Naive thymus-derived CD8-positive, alpha-beta T cell (primary cell): Measurements from ENCODE around the gene TK2. TPM values are rescaled to one million over a fixed set of nuclear protein-coding genes. Genes with fewer than 3 reads are reported as not detected.

ENCODE experiments used
- ATAC-seq, 2 donors: fragments of 150-1000 bp; cut with Tn5 transposase in 1 of 2; sonication (Bioruptor Pico), chemical (Tn5 transposase) in 1 of 2; 1 replicate in 1 of 2; 2 replicates in 1 of 2; pipeline ENCODE4 v1.10.0; 2021; ENCODE audit warnings: mild to moderate bottlenecking in 2 of 2, moderate library complexity in 2 of 2
- POLR2A ChIA-PET: fragments of 350-600 bp; sonication (Branson Sonifier 250); formaldehyde crosslinking; loops from one replicate; lab custom pipeline; 2021; ENCODE audit warnings: antibody characterized with exemption; lab: Charles Lee
- DNase-seq, 10 donors: peaks; one replicate each; pipeline versions ENCODE4 v3.0.0 to v3.0.0-alpha.2; 2020 to 2022
- H3K27ac Mint-ChIP-seq, 10 donors: one replicate each; pipeline ENCODE4 v1.8.0; 2020 to 2022; ENCODE audit warnings: mild to moderate bottlenecking in 10 of 10, mixed read lengths in 10 of 10, moderate library complexity in 4 of 10, inconsistent platforms in 1 of 10
- H3K27me3 Mint-ChIP-seq, 5 donors: one replicate each; pipeline ENCODE4 v1.8.0; 2021 to 2022; ENCODE audit warnings: mixed read lengths in 5 of 5
- H3K36me3 Mint-ChIP-seq, 3 donors: one replicate each; pipeline ENCODE4 v1.8.0; 2020 to 2022; ENCODE audit warnings: mixed read lengths in 3 of 3, mild to moderate bottlenecking in 2 of 3, inconsistent platforms in 1 of 3
- H3K4me1 Mint-ChIP-seq, 4 donors: one replicate each; pipeline ENCODE4 v1.8.0; 2021 to 2022; ENCODE audit warnings: mixed read lengths in 4 of 4
- H3K4me3 Mint-ChIP-seq, 10 donors: one replicate each; pipeline ENCODE4 v1.8.0; 2020 to 2022; ENCODE audit warnings: mild to moderate bottlenecking in 10 of 10, mixed read lengths in 10 of 10, moderate library complexity in 6 of 10, inconsistent platforms in 1 of 10
- H3K9me3 Mint-ChIP-seq, 9 donors: one replicate each; pipeline ENCODE4 v1.8.0; 2020 to 2022; ENCODE audit warnings: mixed read lengths in 9 of 9, mild to moderate bottlenecking in 3 of 9, inconsistent platforms in 1 of 9, moderate library complexity in 1 of 9
- polyA plus RNA-seq, 3 donors: library from polyadenylated mRNA; unstranded; fragments of 300-500 nt; fragmentation: Illumina TruSeq; gene quantifications; one replicate each; pipeline ENCODE4 v1.2.3, GENCODE V29; 2021
- total RNA-seq, 8 experiments: library from RNA in 2 of 8; stranded (reverse) in 2 of 8; gene quantifications; one replicate each; pipeline ENCODE4 v1.2.3 and lab custom pipeline; 2021 to 2026

Gene TK2
- total and polyA plus RNA-seq, 5 experiments from 2014 or later: 1.9 to 8.7 (median 4.0) TPM

DNA sequence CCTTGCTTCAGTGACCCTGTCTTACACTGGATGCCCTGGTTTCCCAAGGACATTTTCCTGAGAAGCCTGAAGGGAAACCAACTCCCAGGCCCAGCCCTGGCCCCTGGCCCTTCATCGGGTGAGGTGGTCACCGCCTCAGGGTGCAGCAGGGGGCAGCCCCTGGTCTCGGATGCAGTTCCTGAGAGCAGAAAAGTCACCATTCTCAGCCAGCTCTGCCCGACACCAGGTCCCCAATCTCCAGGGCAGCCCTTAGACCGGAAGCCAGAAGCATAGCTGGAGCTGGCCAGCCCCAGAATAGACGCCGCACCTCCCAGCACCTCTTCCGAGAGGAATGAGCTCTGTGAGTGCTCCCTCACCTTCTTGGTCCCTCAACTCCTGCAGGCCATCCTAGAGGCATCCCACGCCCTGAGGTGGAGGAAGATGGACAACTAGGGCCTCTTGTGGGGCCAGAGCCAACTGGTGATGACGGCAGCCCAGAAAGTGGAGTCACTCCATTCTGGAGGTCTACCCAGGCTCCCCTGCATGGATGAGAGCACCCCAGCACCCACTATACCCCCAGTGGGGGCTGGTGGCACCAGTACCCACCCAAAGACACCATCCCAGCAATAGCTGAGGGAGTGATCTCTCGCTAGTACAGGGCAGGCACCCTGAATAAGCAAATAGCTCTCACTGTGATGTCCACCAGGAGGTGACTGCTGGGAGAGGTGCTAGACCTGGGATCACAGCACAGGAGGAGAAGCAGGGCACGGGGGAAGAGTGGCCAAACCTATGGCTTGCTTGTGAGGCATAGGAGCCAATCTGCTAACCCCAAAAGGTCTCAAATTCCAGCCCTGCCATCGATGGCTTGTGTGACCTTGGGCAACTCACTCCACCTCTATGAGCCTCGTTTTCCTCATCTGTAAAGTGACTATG, 56.2 kb downstream of the TK2 start:
- H3K27me3 Mint-ChIP-seq: no peaks in the 10 kb centered on the region
- DNase-seq: peak in 1 of 10 donors; percentile 47
- H3K4me1 Mint-ChIP-seq: peaks cover 0 to 3% (median 1%) of the 10 kb centered on the region in 4 donors
- peaks cover 0 to 6% (median 0%) of the 10 kb centered on the region in 9 donors for H3K9me3 Mint-ChIP-seq
- POLR2A ChIA-PET: no interaction called here
- peaks cover 0 to 3% (median 0%) of the 10 kb centered on the region in 3 donors for H3K36me3 Mint-ChIP-seq
- H3K4me3 Mint-ChIP-seq: no peak overlapping the region
- ATAC-seq: no peak
- no peak overlapping the region for H3K27ac Mint-ChIP-seq

DNA sequence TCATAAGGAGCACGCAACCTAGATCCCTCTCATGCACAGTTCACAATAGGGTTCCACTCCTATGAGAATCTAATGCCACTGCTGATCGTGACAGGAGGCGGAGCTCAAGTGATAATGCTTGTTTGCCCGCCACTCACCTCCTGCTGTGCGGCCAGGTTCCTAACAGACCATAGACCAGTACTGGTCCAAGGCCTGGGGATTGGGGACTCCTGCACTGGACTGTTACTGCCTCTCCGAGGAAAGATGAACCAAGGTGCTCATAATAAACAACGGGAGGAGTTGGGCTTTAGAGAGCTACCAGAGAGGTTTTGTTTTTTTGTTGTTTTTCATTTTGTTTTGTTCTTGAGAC, 58.2 kb downstream of the TK2 start:
- DNase-seq: peak in 1 of 10 donors; percentile 47
- Mint-ChIP-seq H3K27me3 (no peaks in the 10 kb centered on the region), H3K27ac (no peak overlapping the region), H3K36me3 (no peaks in the 10 kb centered on the region), H3K9me3 (peaks cover 0 to 4% (median 0%) of the 10 kb centered on the region in 9 donors), H3K4me1 (peaks cover 0 to 3% (median 1%) of the 10 kb centered on the region in 4 donors), H3K4me3 (no peak overlapping the region)
- POLR2A ChIA-PET: no interaction called here
- ATAC-seq: no peak

DNA sequence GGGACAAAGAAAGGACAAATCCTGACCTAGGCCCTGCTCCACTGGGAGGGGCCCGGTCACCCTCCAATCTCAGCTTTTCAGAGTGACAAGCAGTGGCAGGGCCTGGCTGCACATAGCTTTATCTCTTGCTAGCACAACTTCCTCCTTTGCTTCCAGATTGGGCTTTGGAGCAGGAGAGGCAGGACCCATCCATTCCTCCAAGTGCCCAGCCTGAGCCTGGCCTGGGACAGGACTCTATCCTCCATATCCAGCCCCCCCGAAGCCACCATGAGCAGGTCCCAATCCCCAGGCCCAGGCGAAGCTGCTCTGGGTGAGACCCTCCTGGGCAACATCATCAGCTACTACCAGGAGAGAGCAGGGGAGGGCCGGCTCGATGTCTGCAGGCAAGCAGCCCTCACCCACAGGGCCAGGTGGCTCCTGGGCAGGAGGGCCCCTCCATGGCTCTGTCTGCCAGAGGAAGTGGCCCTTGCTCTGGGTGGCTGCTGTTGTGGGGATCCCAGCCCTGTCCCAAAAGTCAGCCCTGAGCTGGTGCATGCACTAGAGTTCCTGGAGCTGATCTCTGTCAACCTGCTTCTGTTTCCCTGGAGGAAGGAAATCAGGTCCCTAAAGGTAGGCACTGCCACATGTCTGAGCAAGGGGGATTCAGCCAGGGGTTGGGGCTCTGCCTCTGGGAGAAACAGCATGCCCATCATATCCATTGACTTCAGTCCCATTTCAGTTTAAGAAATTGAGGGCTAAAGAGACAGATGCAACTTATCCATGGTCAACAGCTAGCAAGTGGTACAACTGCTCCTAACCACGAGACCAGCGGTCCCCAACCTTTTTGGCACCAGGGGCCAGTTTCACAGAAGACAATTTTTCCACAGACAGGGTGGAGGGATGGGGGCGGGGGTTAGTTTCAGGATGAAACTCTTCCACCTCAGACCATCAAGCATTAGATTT, 58.9 kb downstream of the TK2 start:
- Mint-ChIP-seq H3K27ac (peak overlapping the region in 1 of 10 donors; percentile 12), H3K36me3 (no peaks in the 10 kb centered on the region), H3K9me3 (peaks cover 0 to 4% (median 0%) of the 10 kb centered on the region in 9 donors), H3K4me3 (no peak overlapping the region), H3K27me3 (no peaks in the 10 kb centered on the region), H3K4me1 (peaks cover 0 to 3% (median 1%) of the 10 kb centered on the region in 4 donors)
- DNase-seq (peak in 1 of 10 donors; percentile 4), ATAC-seq (no peak)
- POLR2A ChIA-PET: no interaction called here

DNA sequence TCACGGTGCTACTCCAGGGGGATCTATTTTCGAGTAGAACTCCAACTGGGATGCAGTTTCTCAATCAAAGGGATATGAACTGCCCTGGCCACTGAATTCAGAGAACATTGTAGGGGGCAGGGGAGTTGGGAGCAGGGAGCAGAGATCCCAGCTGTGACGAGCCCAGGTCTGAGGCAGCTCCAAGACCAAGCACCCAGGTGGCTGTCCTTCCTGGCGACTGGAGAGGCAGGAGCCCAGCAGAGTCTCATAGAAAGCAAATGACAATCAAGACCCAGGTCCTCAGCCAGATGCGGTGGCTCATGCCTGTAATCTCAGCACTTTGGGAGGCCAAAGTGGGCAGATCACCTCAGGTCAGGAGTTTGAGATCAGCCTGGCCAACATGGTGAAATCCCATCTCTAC, 60.1 kb downstream of the TK2 start:
- POLR2A ChIA-PET: no interaction called here
- Mint-ChIP-seq H3K9me3 (no peaks in the 10 kb centered on the region), H3K27me3 (peaks cover 0 to 1% (median 0%) of the 10 kb centered on the region in 5 donors), H3K27ac (peak overlapping the region in 2 of 10 donors; percentile 1 to 2), H3K4me1 (peaks cover 0 to 3% (median 1%) of the 10 kb centered on the region in 4 donors), H3K36me3 (no peaks in the 10 kb centered on the region), H3K4me3 (no peak overlapping the region)
- no peak for ATAC-seq
- DNase-seq: peak in 1 of 10 donors; percentile 6

DNA sequence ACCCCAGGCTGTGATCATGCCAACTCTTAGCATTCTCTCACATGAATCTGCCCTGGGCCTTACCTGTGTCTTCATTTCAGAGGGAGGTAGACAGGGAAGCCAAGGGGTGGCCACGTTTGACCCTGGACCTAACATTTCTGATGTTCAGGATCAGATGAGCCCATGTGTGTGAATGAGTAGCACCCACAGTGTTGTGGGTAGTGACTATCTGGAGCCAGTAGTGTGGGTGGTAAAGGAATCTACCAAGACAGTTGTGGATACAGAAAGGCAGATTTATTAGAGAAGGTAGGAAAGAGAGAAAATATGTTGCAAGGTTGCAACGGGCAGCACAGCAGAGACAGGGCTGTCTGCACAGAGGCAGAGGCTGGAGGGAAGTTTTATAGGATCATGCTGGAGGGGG, 60.5 kb downstream of the TK2 start:
- Mint-ChIP-seq H3K27me3 (peaks cover 0 to 1% (median 0%) of the 10 kb centered on the region in 5 donors), H3K36me3 (no peaks in the 10 kb centered on the region), H3K9me3 (no peaks in the 10 kb centered on the region), H3K4me3 (no peak overlapping the region), H3K27ac (peak overlapping the region in 5 of 10 donors; percentile 1 to 48 (median 24)), H3K4me1 (peaks cover 0 to 4% (median 2%) of the 10 kb centered on the region in 4 donors)
- ATAC-seq (no peak), DNase-seq (no peak)
- POLR2A ChIA-PET: interaction anchor here (0.5 kb wide), 1 partner anchor 295 kb away, joined by 8 read pairs; no protein-coding TSS in a partner anchor

- Mint-ChIP-seq H3K4me1 (peaks cover 4 to 13% (median 8%) of the 10 kb centered on the region in 4 donors), H3K27ac (no peak overlapping the region), H3K9me3 (no peaks in the 10 kb centered on the region), H3K27me3 (peaks cover 0 to 1% (median 0%) of the 10 kb centered on the region in 5 donors), H3K4me3 (no peak overlapping the region), H3K36me3 (no peaks in the 10 kb centered on the region)
- POLR2A ChIA-PET: interaction anchor here (0.7 to 0.8 kb wide), 4 partner anchors 16 to 121 kb away, joined by 3 to 6 read pairs (median 4); no protein-coding TSS in a partner anchor
- DNase-seq (no peak), ATAC-seq (no peak)
Observed at GRCh38 chr16:66488505-66488904, 61.4 kb downstream of the TK2 start.

DNA sequence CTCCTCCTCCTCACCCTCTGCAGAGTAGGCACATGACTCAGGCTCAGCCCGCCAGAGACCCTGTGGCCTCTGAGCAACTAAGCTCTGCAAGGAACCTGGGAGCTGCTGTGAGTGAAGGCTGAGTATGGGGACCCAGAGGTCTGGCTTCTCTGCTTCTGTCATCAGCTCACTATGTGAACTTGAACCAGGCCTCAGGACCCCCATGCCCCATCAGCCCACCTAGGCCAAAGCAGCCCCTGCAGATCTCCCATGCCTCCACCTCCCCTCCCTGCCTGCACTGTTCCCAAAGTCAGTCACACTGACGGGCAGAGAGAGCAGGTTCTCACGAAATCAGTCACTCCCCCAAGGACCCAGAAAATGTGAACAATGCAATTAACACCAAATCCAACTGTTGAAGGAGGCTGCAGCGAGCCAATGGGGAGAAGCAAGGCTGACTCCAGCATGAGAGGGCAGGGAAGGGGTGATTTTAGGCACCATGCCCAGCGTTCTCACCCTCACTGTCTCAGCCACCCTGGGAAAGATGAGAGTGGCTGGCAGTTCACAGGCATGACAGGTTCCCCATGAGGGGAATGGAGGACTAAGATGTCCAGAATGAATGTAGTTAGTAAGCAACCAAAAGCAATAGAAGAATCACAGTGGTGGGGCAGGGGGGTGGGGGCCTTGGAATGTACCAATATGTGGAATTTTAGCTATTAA, 62.2 kb downstream of the TK2 start:
- ATAC-seq: no peak
- DNase-seq: peak in 1 of 10 donors; percentile 21
- Mint-ChIP-seq H3K27me3 (peaks cover 0 to 1% (median 0%) of the 10 kb centered on the region in 5 donors), H3K4me1 (peaks cover 6 to 19% (median 11%) of the 10 kb centered on the region in 4 donors), H3K27ac (peak overlapping the region in 1 of 10 donors; percentile 22), H3K9me3 (no peaks in the 10 kb centered on the region), H3K36me3 (no peaks in the 10 kb centered on the region), H3K4me3 (no peak overlapping the region)
- POLR2A ChIA-PET: interaction anchor here (0.6 to 1.4 kb wide), 7 partner anchors 15 to 122 kb away, joined by 3 to 11 read pairs (median 4); no protein-coding TSS in a partner anchor

GRCh38 chr16:66486773-66487579, 62.9 kb downstream of the TK2 start:
- H3K4me3 Mint-ChIP-seq: no peak overlapping the region
- H3K4me1 Mint-ChIP-seq: peaks cover 6 to 19% (median 11%) of the 10 kb centered on the region in 4 donors
- ATAC-seq: no peak
- DNase-seq: peak in 1 of 10 donors; percentile 14
- POLR2A ChIA-PET: interaction anchor here (0.6 to 1.4 kb wide), 2 partner anchors 24 to 46 kb away, joined by 3 to 11 read pairs; no protein-coding TSS in a partner anchor
- H3K27ac Mint-ChIP-seq: peak overlapping the region in 1 of 10 donors; percentile 2
- H3K36me3 Mint-ChIP-seq: no peaks in the 10 kb centered on the region
- H3K27me3 Mint-ChIP-seq: peaks cover 0 to 1% (median 0%) of the 10 kb centered on the region in 5 donors
- H3K9me3 Mint-ChIP-seq: no peaks in the 10 kb centered on the region

- ATAC-seq: no peak
- H3K27ac Mint-ChIP-seq: no peak overlapping the region
- peaks cover 6 to 19% (median 11%) of the 10 kb centered on the region in 4 donors for H3K4me1 Mint-ChIP-seq
- POLR2A ChIA-PET: no interaction called here
- DNase-seq: peak in 1 of 10 donors; percentile 26
- H3K9me3 Mint-ChIP-seq: no peaks in the 10 kb centered on the region
- H3K36me3 Mint-ChIP-seq: no peaks in the 10 kb centered on the region
- peaks cover 0 to 1% (median 0%) of the 10 kb centered on the region in 5 donors for H3K27me3 Mint-ChIP-seq
- no peak overlapping the region for H3K4me3 Mint-ChIP-seq
Observed at GRCh38 chr16:66486199-66486772, 63.6 kb downstream of the TK2 start.

DNA sequence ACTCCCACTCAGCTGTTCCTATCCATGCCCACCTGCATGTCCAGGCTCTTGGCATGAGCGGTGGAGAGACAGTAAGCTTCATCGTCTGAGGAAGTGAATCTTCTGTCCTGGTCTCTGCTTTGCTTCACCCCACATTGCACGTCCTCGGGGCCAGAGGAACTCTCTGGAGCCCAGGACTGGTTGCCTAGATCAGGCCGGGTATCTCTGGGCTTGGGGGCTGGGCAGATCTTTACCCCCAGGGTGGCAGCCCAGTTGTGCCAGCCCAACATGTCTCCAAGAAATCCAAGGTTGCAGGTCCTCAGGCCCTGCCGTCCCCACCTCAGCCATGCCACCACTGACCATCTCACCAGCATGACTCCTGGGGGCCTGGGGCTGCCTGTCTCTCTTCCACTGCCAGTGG, 64.5 kb downstream of the TK2 start:
- POLR2A ChIA-PET: no interaction called here
- DNase-seq: peak in 1 of 10 donors; percentile 32
- peaks cover 6 to 16% (median 11%) of the 10 kb centered on the region in 4 donors for H3K4me1 Mint-ChIP-seq

More for the DNA sequence above, 64.5 kb downstream of the TK2 start:
- no peak for ATAC-seq
- Mint-ChIP-seq H3K9me3 (no peaks in the 10 kb centered on the region), H3K27ac (peak overlapping the region in 1 of 10 donors; percentile 50), H3K36me3 (no peaks in the 10 kb centered on the region), H3K4me3 (no peak overlapping the region), H3K27me3 (peaks cover 0 to 1% (median 0%) of the 10 kb centered on the region in 5 donors)
